LNCaP clone FGC (cell line): ENCODE data around the gene WSB1.

Experiments
- DNase-seq: peaks from one replicate; pipeline ENCODE4 v3.0.0-alpha.2; 2011; ENCODE audit warnings: low read depth
- H3K4me3 ChIP-seq: 2 replicates; pipeline ENCODE4 v1.5.1; 2011; ENCODE audit warnings: mild to moderate bottlenecking, low read depth, low read length, control low read depth
- CTCF ChIP-seq: IDR thresholded peaks from 2 replicates; pipeline ENCODE4 v1.5.1; 2012; ENCODE audit warnings: mild to moderate bottlenecking; ENCODE audit not compliant: control insufficient read depth, insufficient read depth; ENCODE audit errors: extremely low read depth

Gene WSB1

DNA sequence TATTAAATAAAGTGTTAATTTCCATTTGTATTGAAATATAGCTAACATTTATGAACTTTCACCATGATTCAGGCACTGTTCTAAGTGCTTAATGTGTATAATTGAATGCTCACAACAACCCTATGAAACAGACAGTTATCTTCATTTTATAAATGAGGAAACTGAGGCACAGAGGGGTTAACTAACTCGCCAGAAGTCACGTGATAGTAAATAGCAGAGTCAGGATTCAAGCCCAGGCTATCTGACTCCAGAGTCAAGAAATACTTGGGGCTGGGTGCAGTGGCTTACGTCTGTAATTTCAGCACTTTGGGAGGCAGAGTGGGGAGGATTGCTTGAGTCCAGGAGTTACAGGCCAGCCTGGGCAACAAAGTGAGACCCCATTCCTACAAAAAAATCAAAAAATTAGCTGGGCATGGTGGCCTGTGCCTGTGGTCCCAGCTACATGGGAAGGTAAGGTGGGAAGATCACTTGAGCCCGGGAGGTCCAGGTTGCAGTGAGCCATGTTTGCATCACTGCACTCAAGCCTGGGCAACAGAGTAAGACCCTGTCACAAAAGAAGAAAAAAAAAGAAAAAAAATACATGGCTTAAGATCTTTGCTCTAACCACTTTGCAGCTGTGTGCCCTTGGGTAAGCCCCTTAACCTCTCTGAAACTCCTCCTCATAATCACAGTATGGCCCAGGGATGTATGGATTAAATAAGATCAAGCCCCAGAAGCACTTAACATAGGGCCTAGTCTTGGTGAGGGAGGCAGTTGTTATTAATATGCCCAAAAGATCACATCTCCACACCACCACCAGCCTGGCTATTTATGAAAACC lies 29.0 kb downstream of the WSB1 start:
- TF ChIP-seq CTCF, result no peak
- H3K4me3 ChIP-seq, result no peak overlapping the region
- no peak for DNase-seq

- no peak overlapping the region for H3K4me3 ChIP-seq
- no peak for TF ChIP-seq CTCF
- peak; percentile 47 for DNase-seq
Observed at GRCh38 chr17:27323538-27324215, 29.8 kb downstream of the WSB1 start.

DNA sequence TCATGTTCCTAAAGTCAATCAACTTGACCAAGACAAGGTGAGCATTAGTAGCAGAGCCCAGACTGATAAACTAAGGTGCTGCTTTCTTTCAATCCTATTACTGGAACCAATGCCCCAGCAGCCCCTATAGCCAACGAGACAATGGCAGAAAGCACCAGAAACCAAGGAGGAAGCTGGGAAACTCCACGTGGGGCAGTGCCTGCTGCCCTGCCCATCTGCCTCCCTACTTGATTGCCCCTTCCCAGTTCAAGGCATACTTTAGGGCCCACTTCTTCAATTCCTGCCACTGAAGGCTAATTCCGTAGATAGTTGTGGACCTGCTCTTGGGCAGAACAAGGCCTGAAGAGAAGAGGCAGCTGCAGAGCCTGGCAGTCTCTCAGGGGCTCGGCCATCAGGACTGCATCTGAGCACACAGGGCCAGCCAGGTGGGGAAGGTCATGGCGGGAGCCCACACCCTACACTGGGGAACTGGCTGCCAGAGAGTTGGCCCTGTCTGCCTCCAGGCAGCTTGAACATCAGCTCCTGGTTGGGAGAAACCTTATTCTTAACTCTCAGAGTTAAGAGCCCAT lies 30.9 kb downstream of the WSB1 start:
- H3K4me3 ChIP-seq, result no peak overlapping the region
- no peak for DNase-seq
- no peak for TF ChIP-seq CTCF

GRCh38 chr17:27326051-27326450 lies 32.1 kb downstream of the WSB1 start:
- TF ChIP-seq CTCF, result no peak
- no peak overlapping the region for H3K4me3 ChIP-seq
- no peak for DNase-seq

- TF ChIP-seq CTCF, result no peak
- no peak for DNase-seq
- no peak overlapping the region for H3K4me3 ChIP-seq
Observed at GRCh38 chr17:27326585-27326984, 32.7 kb downstream of the WSB1 start.

DNA sequence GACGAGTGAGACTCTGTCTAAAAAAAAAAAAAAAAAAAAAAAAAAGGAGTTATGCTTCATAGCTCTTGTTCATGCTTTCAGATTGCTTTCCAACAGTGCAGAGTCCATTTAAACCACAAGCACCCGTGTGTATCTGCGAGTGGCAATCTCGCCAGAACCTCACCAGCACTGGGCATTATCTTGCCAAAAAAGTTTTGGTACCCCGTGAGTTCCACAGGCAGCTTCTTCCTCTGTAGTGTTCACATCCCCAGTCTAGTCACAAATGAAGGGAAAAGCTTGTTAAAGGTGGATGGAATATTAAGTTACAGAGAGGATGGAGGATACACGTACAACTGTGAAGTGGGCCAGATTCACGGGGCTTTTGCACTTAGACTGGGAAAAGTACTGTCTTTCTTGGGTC lies 33.5 kb downstream of the WSB1 start:
- no peak for DNase-seq
- TF ChIP-seq CTCF, result no peak
- H3K4me3 ChIP-seq, result no peak overlapping the region
